ENCODE results near the gene FAM117B.

FAM117B gene

DNA sequence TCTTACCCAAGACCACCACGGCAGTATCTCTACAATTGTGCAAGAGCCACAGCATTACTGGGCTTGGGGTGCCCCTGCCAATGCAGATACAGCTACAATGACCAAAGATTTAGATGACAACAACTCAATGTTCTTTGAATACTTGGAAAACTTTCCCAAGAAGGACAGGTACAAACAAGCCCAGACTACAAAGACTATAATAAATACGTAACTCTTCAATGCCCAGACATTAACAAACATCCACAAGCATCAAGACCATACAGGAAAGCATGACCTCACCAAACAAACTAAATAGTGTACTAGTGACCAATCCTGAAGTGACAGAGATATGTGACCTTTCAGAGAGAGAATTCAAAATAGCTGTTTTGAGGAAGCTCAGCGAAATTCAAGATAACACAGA is 174.0 kb downstream of the FAM117B start:
- no peaks in the 10 kb centered on the region for H3K36me3 ChIP-seq (ENCODE audit: insufficient read depth, low read length)
- H3K9ac ChIP-seq (ENCODE audit: insufficient read length): no peak overlapping the region
- H3K4me3 ChIP-seq: no peak overlapping the region
- no peaks in the 10 kb centered on the region for H3K9me3 ChIP-seq (ENCODE audit: low read depth, low read length)
- no peak overlapping the region for H3K27ac ChIP-seq
- no peak for DNase-seq (ENCODE audit: low read depth, low spot score)
- TF ChIP-seq POLR2AphosphoS5 (IDR thresholded peaks at IDR 0.05; ENCODE audit: borderline replicate concordance, low read depth, low read length) (no peak), FOXP2 (optimal IDR thresholded peaks at IDR 0.05; ENCODE audit: control extremely low read depth, extremely low read length, insufficient read depth) (no peak), EZH2 (IDR thresholded peaks at IDR 0.05) (no peak)

DNA sequence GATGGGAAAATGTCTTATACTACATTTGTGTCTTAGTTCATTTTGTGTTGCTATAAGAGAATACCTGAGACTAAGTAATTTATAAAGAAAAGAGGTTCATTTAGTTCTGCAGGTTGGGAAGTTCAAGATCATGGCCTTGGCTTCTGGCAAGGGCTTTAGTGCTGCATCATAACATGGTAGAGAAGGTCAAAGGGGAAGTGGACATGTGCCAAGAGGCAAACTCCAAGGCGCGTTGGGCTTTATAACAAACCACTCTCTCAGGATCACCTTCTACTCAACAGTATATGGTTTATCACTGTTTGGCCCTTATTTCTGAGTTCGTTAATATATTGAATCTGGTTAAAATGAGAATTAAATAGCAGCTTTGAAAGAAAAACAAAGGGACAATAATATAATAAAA is 178.6 kb downstream of the FAM117B start:
- Histone ChIP-seq H3K36me3 (ENCODE audit: insufficient read depth, low read length) (no peaks in the 10 kb centered on the region), H3K9me3 (ENCODE audit: low read depth, low read length) (no peaks in the 10 kb centered on the region), H3K9ac (ENCODE audit: insufficient read length) (no peak overlapping the region), H3K4me3 (no peak overlapping the region), H3K27ac (no peak overlapping the region)
- no peak for DNase-seq (ENCODE audit: low read depth, low spot score)
- no peak for TF ChIP-seq POLR2AphosphoS5 (IDR thresholded peaks at IDR 0.05; ENCODE audit: borderline replicate concordance, low read depth, low read length)
- no peak for TF ChIP-seq FOXP2 (optimal IDR thresholded peaks at IDR 0.05; ENCODE audit: control extremely low read depth, extremely low read length, insufficient read depth)
- no peak for TF ChIP-seq EZH2 (IDR thresholded peaks at IDR 0.05)

DNA sequence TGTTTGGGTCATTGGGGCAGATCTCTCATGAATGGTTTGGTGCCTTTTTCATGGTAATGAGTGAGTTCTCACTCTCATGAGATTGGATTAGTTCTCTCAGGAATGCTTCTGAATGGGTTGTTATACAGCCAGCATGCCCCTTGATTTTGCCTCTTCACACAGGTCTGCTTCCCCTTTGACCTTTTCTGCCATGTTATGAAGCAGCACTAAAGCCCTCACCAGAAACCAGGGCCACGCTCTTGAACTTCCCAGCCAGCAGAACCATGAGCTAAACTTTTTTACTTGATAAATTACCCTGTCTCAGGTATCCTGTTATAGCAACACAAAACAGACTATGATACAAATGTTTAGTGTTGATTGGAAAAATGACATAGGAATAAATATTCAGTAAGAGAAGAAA is 179.5 kb downstream of the FAM117B start:
- no peak for DNase-seq (ENCODE audit: low read depth, low spot score)
- no peaks in the 10 kb centered on the region for H3K9me3 ChIP-seq (ENCODE audit: low read depth, low read length)
- TF ChIP-seq FOXP2 (optimal IDR thresholded peaks at IDR 0.05; ENCODE audit: control extremely low read depth, extremely low read length, insufficient read depth) (no peak), POLR2AphosphoS5 (IDR thresholded peaks at IDR 0.05; ENCODE audit: borderline replicate concordance, low read depth, low read length) (no peak), EZH2 (IDR thresholded peaks at IDR 0.05) (no peak)
- no peak overlapping the region for H3K4me3 ChIP-seq
- H3K36me3 ChIP-seq (ENCODE audit: insufficient read depth, low read length): no peaks in the 10 kb centered on the region
- no peak overlapping the region for H3K27ac ChIP-seq
- no peak overlapping the region for H3K9ac ChIP-seq (ENCODE audit: insufficient read length)

GRCh38 chr2:202815548-202816360 is 181.0 kb downstream of the FAM117B start:
- Histone ChIP-seq H3K9ac (ENCODE audit: insufficient read length) (no peak overlapping the region), H3K27ac (no peak overlapping the region), H3K4me3 (no peak overlapping the region), H3K36me3 (ENCODE audit: insufficient read depth, low read length) (no peaks in the 10 kb centered on the region), H3K9me3 (ENCODE audit: low read depth, low read length) (no peaks in the 10 kb centered on the region)
- TF ChIP-seq FOXP2 (optimal IDR thresholded peaks at IDR 0.05; ENCODE audit: control extremely low read depth, extremely low read length, insufficient read depth): no peak
- TF ChIP-seq POLR2AphosphoS5 (IDR thresholded peaks at IDR 0.05; ENCODE audit: borderline replicate concordance, low read depth, low read length): no peak
- no peak for TF ChIP-seq EZH2 (IDR thresholded peaks at IDR 0.05)
- DNase-seq (ENCODE audit: low read depth, low spot score): no peak

- no peak for DNase-seq (ENCODE audit: low read depth, low spot score)
- Histone ChIP-seq H3K36me3 (ENCODE audit: insufficient read depth, low read length) (no peaks in the 10 kb centered on the region), H3K4me3 (no peak overlapping the region), H3K27ac (no peak overlapping the region), H3K9ac (ENCODE audit: insufficient read length) (no peak overlapping the region), H3K9me3 (ENCODE audit: low read depth, low read length) (no peaks in the 10 kb centered on the region)
- TF ChIP-seq FOXP2 (optimal IDR thresholded peaks at IDR 0.05; ENCODE audit: control extremely low read depth, extremely low read length, insufficient read depth) (no peak), EZH2 (IDR thresholded peaks at IDR 0.05) (no peak), POLR2AphosphoS5 (IDR thresholded peaks at IDR 0.05; ENCODE audit: borderline replicate concordance, low read depth, low read length) (no peak)
Observed at GRCh38 chr2:202817771-202818170, 183.0 kb downstream of the FAM117B start.

DNA sequence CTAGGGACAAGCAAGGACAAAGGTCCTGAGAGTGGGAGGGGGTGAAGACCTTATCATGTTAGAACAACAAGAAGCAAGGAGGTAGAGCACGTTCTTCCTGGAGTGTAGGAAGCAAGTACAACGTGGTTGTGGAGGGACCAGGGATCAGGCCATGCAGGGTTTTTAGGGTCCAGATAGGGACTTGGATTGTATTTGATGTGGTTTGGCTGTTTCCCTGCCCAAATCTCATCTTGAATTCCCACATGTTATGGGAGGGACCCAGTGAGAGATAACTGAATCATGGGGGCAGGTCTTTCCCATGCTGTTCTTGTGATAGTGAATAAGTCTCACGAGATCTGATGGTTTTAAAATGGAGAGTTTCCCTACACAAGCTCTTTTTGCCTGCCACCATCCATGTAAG is 183.6 kb downstream of the FAM117B start:
- no peaks in the 10 kb centered on the region for H3K36me3 ChIP-seq (ENCODE audit: insufficient read depth, low read length)
- H3K27ac ChIP-seq: no peak overlapping the region
- TF ChIP-seq POLR2AphosphoS5 (IDR thresholded peaks at IDR 0.05; ENCODE audit: borderline replicate concordance, low read depth, low read length): no peak
- TF ChIP-seq FOXP2 (optimal IDR thresholded peaks at IDR 0.05; ENCODE audit: control extremely low read depth, extremely low read length, insufficient read depth): no peak
- TF ChIP-seq EZH2 (IDR thresholded peaks at IDR 0.05): no peak
- no peaks in the 10 kb centered on the region for H3K9me3 ChIP-seq (ENCODE audit: low read depth, low read length)
- H3K4me3 ChIP-seq: no peak overlapping the region
- no peak overlapping the region for H3K9ac ChIP-seq (ENCODE audit: insufficient read length)
- DNase-seq (ENCODE audit: low read depth, low spot score): no peak

Measured in SK-N-MC (cell line).